Heart left ventricle (tissue), 13 donors: ENCODE measurements around the gene CFAP100.

Source experiments
- CTCF ChIP-seq, 12 donors: fragments of 200-600 bp; sonication (generic) in 4 of 12; IDR thresholded peaks; one replicate each; pipeline versions ENCODE4 v1.5.0 to v1.8.0; 2018 to 2022; ENCODE audit warnings: antibody characterized with exemption in 12 of 12, mild to moderate bottlenecking in 5 of 12
- POLR2A ChIP-seq, 2 donors: fragments of 450-650 bp; IDR thresholded peaks; one replicate each; pipeline ENCODE4 v1.6.1; 2017; ENCODE audit warnings: antibody characterized with exemption in 2 of 2, mild to moderate bottlenecking in 2 of 2, moderate library complexity in 2 of 2
- donor health status: ischemic (EF 13 %, LVEDD 7.1; RV severe dilation, severe dysfunction).
- donor health status: DM: no; HTN: yes; CAD: no.
- donor health status: DM: no; HTN: no; CAD: no.
- donor health status: ischemic (EF 25% LVEDD 6.9; RV normal size, moderate dysfunction).
- donor health status: ischemic (EF 25% LVEDD 5.7; RV mildly dilated, moderate dysfunction).
- donor health status: ischemic (EF 35%, LVEDD 5.7; RV mildly dilated, moderate dysfunction).
- donor health status: nonischemic (EF 11% LVEDD 7.7; RV severe dilation, severe dysfunction).
- donor health status: DM: yes; HTN: yes; CAD: no.
- donor health status: PGD.
- donor health status: ischemic (EF 29% LVEDD 5.4; RV normal size, mild dysfunction).
- donor health status: nonischemic (EF 23%, LVEDD 6.1; RV moderate dilation, normal function).

DNA sequence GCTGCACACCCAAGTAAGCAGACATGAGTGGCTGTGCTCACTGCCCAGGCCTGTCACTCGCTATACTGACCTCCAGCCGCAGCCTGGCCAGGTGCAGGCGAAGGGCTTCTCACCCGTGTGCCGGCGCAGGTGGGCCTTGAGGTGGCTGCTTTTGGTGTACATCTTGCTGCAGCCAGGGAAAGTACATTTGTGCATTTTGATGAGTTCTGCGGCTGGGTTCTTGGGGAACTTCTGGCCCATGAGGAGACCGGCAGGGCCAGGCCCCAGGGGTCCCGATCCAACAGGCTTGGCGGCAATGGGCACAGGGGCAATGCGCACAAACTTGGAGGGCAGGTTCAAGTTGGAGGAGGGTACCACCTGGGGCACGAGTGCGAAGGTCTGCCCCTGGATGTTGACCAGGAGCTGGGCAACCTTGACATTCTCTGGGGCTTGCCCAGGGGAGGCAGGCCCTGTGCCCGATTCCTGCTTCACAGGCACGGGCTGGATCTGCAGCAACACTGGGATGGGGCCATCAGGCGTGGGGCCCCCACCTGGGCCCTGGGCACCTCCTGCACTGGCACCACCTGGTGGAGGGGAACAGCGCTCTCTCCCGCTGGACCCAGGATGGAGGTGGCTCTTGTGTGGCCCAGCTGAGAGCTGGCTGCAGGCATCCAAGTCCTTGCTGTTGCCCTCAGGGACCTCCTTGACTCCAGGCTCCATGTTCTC is 42.8 kb upstream of the CFAP100 start:
- TF ChIP-seq POLR2A (IDR thresholded peaks at IDR 0.05) = no peak
- peak in 1 of 12 donors; percentile 17 for TF ChIP-seq CTCF (IDR thresholded peaks at IDR 0.05)
